Measurements from ENCODE around the gene C2orf49.
A peak's percentile ranks its signal among the peaks of the same experiment; 100 is the strongest.
"Not testable (repeated sequence)": the region's sequence is repeated elsewhere in the genome, so short reads cannot be mapped to it uniquely, and the experiment has no call there.

C2orf49 gene

DNA sequence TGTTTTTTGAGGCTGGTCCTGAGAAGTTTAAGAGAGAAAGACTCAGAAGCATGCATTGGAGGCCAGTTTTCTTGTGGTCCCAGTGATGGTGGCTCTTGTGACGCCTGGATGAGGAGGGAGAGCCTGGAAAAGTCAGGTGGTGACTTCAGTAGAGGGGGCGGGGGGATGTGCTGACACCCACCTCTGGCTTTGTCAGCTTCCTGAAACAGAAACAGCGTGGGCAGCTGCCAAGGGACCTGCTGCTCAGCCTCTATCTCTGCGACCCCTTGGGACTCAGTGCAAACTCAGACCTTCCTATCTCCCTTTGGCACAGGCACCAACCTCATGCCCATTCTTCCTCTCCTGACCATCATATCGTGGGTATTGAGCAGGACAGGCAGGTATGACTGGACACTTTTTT, 14.2 kb upstream of the C2orf49 start:
- DNase-seq = no peak

- DNase-seq = no peak
Observed at GRCh38 chr2:105324101-105324500, 13.2 kb upstream of the C2orf49 start.

- no peak for DNase-seq
Observed at GRCh38 chr2:105324732-105325131, 12.6 kb upstream of the C2orf49 start.

GRCh38 chr2:105325389-105325963, 11.9 kb upstream of the C2orf49 start:
- DNase-seq = no peak

DNA sequence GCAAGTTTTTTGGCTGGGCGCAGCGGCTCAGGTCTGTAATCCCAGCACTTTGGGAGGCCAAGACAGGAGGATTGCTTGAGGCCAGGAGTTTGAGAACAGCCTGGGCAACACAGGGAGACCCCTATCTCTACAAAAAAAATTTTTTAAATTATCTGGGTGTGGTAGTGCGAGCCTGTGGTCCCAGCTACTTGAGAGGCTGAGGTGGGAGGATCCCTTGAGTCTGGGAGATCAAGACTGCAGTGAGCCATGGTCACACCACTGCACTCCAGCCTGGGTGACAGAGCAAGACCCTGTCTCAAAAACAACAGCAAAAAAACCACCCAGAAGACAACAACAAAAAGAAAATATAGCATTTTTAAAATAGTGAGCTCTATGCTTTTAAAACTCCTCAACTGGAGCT, 10.1 kb upstream of the C2orf49 start:
- DNase-seq = not testable (repeated sequence)

GRCh38 chr2:105327690-105328089, 9.7 kb upstream of the C2orf49 start:
- DNase-seq = no peak

- DNase-seq = peak; percentile 81
Observed at GRCh38 chr2:105328281-105329196, 8.8 kb upstream of the C2orf49 start.

- DNase-seq = no peak
Observed at GRCh38 chr2:105329197-105329554, 8.2 kb upstream of the C2orf49 start.

DNA sequence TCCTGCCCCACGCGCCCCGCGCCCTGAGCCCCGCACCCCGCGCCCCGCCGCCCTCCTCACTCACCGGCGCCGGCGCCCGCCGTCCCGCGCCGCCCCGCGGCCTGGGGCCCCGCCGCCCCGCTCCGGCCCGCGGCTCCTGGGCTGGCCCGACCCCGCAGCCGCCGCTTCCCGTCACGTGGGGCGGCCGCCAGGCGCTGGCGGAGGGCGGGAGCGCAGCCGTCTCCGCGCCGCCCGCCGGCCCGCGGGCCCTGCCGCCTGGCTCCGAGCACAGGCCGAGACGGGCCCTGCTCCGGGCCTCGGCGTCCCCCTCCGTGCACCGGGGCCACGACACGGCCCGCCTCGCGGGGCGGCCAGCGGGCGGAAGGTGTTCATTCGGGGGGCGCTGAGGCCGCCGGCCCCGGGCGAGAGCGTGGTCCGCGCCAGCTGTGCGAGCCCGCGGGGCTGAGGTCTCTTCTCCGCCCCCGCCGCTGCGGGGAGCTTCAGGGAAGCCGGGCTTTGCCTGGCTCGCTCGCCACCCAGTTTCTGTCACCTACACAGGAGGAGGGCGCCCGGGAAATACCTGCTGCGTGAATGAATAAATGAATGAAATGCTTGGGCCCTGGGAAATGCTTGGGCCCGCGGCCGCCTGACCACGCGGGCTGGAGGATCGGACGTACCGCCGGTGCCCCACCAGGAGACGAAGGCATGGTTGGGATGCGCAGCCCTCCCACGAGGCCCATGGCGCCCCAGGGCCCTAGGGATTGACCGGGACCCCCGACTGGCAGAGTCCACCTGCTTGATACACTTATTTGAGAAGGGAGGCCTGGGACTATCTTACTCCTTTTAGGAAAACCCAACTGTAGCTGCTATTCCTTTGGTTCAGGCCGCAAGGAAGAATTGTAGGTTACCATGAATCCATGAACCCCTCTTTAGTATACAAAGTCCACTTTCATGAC, 7.5 kb upstream of the C2orf49 start, which contains the start of gene TGFBRAP1:
TSS of gene TGFBRAP1 (minus strand) at position 175 of the 935 bp plus-strand sequence. CDS start 21,434 bp downstream, outside the sequence.
- DNase-seq = no peak

GRCh38 chr2:105330681-105331375, 6.5 kb upstream of the C2orf49 start:
- no peak for DNase-seq

DNA sequence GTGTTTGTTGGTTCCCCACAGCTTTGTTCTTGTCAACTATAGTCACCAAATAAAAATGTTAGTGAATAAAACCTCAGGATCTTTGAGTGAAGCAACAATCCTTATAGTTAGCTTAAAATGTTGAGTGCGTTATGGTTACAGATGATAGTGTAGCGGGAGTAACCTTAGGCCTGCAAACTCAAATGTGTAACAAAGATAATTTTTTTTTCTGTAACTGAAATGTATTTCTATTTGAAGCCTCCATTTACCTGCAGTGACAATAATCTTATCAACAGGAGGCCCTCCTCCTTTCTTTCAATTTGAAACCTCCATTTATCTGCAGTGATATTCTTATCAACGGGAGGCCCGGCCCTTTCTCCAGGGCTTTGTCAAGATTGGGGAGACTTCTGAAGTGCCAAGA, 3.1 kb upstream of the C2orf49 start:
- DNase-seq = no peak

DNA sequence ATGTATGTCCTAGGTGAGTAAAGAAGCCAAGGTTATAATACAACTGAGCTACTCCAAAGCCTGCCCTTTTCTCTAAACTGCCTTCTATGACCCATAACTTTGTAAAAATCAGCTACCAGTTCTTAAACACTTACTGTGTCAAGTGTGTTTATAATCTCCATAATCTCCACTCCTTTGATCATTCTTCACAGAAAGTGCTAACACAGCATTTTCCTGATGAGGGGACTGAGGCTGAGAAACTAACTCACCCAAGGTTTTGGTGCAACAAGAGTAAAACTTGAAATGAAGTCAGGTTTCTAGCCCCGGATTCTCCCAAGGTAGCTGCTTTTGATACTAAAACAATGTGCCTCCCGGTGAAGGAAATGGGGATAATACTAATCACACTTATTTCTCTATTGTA, 1.9 kb upstream of the C2orf49 start:
- no peak for DNase-seq

DNA sequence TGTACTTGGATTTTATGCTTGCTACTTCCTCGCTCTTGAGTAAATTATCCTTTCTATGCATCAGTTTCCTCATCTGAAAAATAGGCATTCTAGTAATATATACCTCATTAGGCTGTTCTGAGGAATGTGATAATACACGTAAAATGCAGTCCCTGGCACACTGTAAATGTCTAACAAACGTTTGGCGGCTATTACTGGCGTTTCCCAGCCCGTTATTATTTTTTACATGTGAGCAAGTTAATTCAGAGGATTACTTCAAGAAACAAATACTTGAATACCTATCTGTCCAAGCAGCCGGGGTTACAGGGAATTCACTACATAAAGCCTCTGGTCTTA, 586 bp upstream of the C2orf49 start:
- no peak for DNase-seq

DNA sequence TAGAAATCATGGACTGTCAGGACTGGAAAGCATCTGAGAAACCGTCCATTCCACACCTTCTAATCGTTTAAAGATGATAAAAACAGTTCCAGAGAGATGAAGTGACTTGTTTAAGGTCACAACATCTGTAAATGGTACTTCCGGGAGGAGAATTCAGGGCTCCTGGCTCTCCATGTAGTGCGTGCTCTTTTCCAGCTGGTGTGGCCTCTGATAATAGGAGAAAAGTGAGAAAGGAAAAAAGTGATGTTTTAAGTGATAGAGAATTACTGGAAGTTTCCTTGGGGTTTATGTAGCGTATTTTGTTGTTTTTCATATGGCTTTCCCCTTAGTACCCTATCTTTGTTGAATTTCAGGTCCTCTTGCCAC, 663 bp downstream of the C2orf49 start:
- DNase-seq = no peak

DNA sequence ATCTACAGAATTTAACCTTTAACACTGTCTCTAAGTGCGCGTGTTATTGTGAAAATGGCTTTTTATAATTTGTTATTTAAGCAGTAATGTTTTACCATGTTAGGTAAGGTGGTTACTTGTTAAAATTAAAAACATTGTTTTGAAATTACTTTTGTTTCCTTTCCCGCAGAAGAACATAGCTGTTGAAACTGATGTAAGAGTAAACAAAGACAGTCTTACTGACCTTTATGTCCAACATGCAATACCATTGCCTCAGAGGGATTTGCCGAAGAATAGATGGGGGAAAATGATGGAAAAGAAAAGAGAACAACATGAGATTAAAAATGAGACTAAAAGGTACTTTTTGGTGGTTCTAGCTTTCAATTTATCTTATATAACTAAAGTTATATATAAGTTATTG, 2.1 kb downstream of the C2orf49 start:
- no peak for DNase-seq

- no peak for DNase-seq
Observed at GRCh38 chr2:105344704-105345345, 7.5 kb downstream of the C2orf49 start.

DNA sequence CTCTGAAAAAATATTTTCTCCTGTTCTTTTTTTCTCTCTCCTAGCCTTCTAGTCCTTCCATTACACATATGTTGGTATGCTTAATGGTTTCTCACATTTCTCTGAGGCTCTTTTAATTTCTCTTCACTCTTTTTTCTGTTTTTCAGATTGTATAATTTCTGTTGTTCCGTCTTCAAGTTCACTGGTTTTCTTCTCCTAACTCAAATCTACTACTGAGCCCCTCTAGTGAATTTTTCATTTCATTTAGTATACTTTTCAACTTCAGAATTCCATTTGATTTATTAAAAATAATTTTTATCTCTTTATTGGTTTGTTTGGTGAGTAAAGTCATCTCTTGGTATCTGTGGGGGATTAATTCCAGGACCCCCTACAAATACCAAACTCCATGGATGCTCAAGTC, 19.8 kb downstream of the C2orf49 start:
- no peak for DNase-seq

DNA sequence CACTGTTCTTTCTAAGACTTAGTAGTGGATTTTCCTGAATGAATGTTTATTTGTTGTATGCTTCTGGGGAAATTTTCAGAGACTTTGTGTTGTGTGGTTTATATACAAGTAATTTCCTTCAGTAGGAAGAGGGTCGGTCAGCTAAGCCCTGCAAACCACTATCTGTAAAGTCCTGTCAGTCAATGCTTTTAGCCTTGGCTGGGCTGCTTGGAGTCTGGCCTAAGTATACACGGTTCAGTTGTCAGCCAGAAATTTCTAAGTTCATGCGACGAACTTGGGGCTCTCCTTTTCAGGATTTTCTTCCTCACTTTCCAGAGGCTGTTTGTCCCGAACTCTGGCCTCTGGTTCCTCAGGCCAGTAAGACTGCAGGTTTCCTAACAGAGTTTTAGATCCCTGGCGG, 21.3 kb downstream of the C2orf49 start:
- DNase-seq = no peak

GRCh38 chr2:105361102-105361889, 24.0 kb downstream of the C2orf49 start:
- no peak for DNase-seq

- DNase-seq = no peak
Observed at GRCh38 chr2:105362862-105363591, 25.7 kb downstream of the C2orf49 start.
